CD14-positive monocyte (primary cell): ENCODE data around the gene SEC24C. TPM values are rescaled to one million over a fixed set of nuclear protein-coding genes. Genes with fewer than 3 reads are reported as not detected.

Source experiments
- DNase-seq, 3 donors: peaks; one replicate each; pipeline ENCODE4 v3.0.0-alpha.2; 2011 to 2022
- H2AFZ ChIP-seq: 2 replicates; pipeline ENCODE4 v1.6.0; 2012; ENCODE audit warnings: mild to moderate bottlenecking, low read depth, low read length, inconsistent platforms; ENCODE audit not compliant: insufficient read depth, poor library complexity, severe bottlenecking
- H3K27ac ChIP-seq, 2 donors: 1 replicate in 1 of 2; 2 replicates in 1 of 2; pipeline ENCODE4 v1.5.1; 2012 to 2013; ENCODE audit warnings: low read length in 2 of 2, control low read depth in 1 of 2, inconsistent platforms in 1 of 2, low read depth in 1 of 2, mild to moderate bottlenecking in 1 of 2
- H3K27me3 ChIP-seq, 2 donors: one replicate each; pipeline versions ENCODE4 v1.6.0 to v1.6.1; 2011 to 2013; ENCODE audit warnings: low read length in 2 of 2; ENCODE audit not compliant: control insufficient read depth in 2 of 2, insufficient read depth in 2 of 2
- H3K36me3 ChIP-seq, 2 donors: replicated peaks in 1 of 2; 1 replicate in 1 of 2; 2 replicates in 1 of 2; pipeline versions ENCODE4 v1.5.1 to v1.6.1; 2012 to 2013; ENCODE audit warnings: low read length in 2 of 2, control low read depth in 1 of 2, inconsistent platforms in 1 of 2, mild to moderate bottlenecking in 1 of 2; ENCODE audit not compliant: insufficient read depth in 2 of 2, control insufficient read depth in 1 of 2
- H3K4me1 ChIP-seq, 2 donors: 1 replicate in 1 of 2; 2 replicates in 1 of 2; pipeline versions ENCODE4 v1.5.1 to v1.6.1; 2012 to 2013; ENCODE audit warnings: low read length in 2 of 2, control low read depth in 1 of 2, inconsistent platforms in 1 of 2, mild to moderate bottlenecking in 1 of 2, moderate library complexity in 1 of 2; ENCODE audit not compliant: insufficient read depth in 2 of 2, control insufficient read depth in 1 of 2
- H3K4me2 ChIP-seq: replicated peaks from 2 replicates; pipeline ENCODE3; 2012; ENCODE audit warnings: low read length, moderate library complexity, mild to moderate bottlenecking; ENCODE audit not compliant: poor library complexity, severe bottlenecking; ENCODE audit errors: extremely low read depth
- H3K4me3 ChIP-seq, 3 experiments: fragments of 200-600 bp in 1 of 3; sonication (generic) in 1 of 3; replicated peaks in 1 of 3; 1 replicate in 2 of 3; 2 replicates in 1 of 3; pipeline ENCODE4 v1.5.1; 2011 to 2013; ENCODE audit warnings: low read length in 3 of 3, mild to moderate bottlenecking in 3 of 3, control low read depth in 2 of 3, low read depth in 2 of 3, inconsistent platforms in 1 of 3, moderate library complexity in 1 of 3
- H3K79me2 ChIP-seq: 2 replicates; pipeline ENCODE4 v1.6.0; 2012; ENCODE audit warnings: mild to moderate bottlenecking, control low read depth, inconsistent platforms, low read length, moderate library complexity; ENCODE audit not compliant: insufficient read depth
- H3K9ac ChIP-seq: 2 replicates; pipeline ENCODE4 v1.6.0; 2017; ENCODE audit warnings: low read length, mild to moderate bottlenecking; ENCODE audit not compliant: insufficient read depth, poor library complexity, severe bottlenecking
- H3K9me3 ChIP-seq, 2 donors: replicated peaks in 1 of 2; 1 replicate in 1 of 2; 2 replicates in 1 of 2; pipeline versions ENCODE4 v1.5.1 to v1.6.1; 2012 to 2013; ENCODE audit warnings: low read length in 2 of 2, control low read depth in 1 of 2; ENCODE audit not compliant: control insufficient read depth in 1 of 2, insufficient read depth in 1 of 2
- H4K20me1 ChIP-seq: 2 replicates; pipeline ENCODE4 v1.6.0; 2012; ENCODE audit warnings: mild to moderate bottlenecking, low read length, control low read depth, moderate library complexity; ENCODE audit not compliant: insufficient read depth
- H3K27ac Mint-ChIP-seq, 7 donors: one replicate each; pipeline ENCODE4 v1.8.0; 2020; ENCODE audit warnings: mild to moderate bottlenecking in 7 of 7, mixed read lengths in 7 of 7, moderate library complexity in 6 of 7, inconsistent platforms in 2 of 7
- H3K27me3 Mint-ChIP-seq, 3 donors: one replicate each; pipeline ENCODE4 v1.8.0; 2021 to 2022; ENCODE audit warnings: low read depth in 3 of 3, mild to moderate bottlenecking in 3 of 3, mixed read lengths in 3 of 3, moderate library complexity in 3 of 3, inconsistent platforms in 1 of 3
- H3K36me3 Mint-ChIP-seq, 2 donors: one replicate each; pipeline ENCODE4 v1.8.0; 2020; ENCODE audit warnings: mixed read lengths in 2 of 2, inconsistent platforms in 1 of 2, mild to moderate bottlenecking in 1 of 2
- H3K4me1 Mint-ChIP-seq: one replicate; pipeline ENCODE4 v1.8.0; 2020; ENCODE audit warnings: mild to moderate bottlenecking, mixed read lengths
- H3K4me3 Mint-ChIP-seq, 2 donors: one replicate each; pipeline ENCODE4 v1.8.0; 2020; ENCODE audit warnings: mild to moderate bottlenecking in 2 of 2, mixed read lengths in 2 of 2, moderate library complexity in 1 of 2
- H3K9me3 Mint-ChIP-seq, 7 donors: one replicate each; pipeline ENCODE4 v1.8.0; 2020 to 2022; ENCODE audit warnings: mixed read lengths in 7 of 7, mild to moderate bottlenecking in 6 of 7, moderate library complexity in 6 of 7, inconsistent platforms in 2 of 7
- CTCF ChIP-seq: fragments of 200-600 bp; IDR thresholded peaks from one replicate; pipeline ENCODE4 v1.8.0; 2022; ENCODE audit warnings: antibody characterized with exemption, mild to moderate bottlenecking
- WGBS: methylation state at CpG from one replicate; pipeline ENCODE4 v1.1.5; 2013; ENCODE audit warnings: missing lambda C conversion rate; ENCODE audit not compliant: insufficient coverage; 5-methylcytosine and 5-hydroxymethylcytosine counted together
- intact Hi-C, 2 donors: fragments of 100-400 bp; cut with micrococcal nuclease; formaldehyde crosslinking; loops; one replicate each; pipeline versions ENCODE4 v1.15.0 to v1.15.1; 2023
- polyA plus RNA-seq, 3 donors: library from polyadenylated mRNA; depleted of rRNA in 1 of 3; unstranded in 2 of 3; stranded (reverse) in 1 of 3; fragments of 300-500 nt in 2 of 3; fragments of >200 nt in 1 of 3; fragmentation: Illumina TruSeq in 2 of 3; gene quantifications; 1 replicate in 2 of 3; 2 replicates in 1 of 3; pipeline ENCODE4 v1.2.3, GENCODE V29; 2012 to 2021

The SEC24C gene
- polyA plus RNA-seq, 3 donors: 25.7 to 65.8 (median 44.8) TPM

- Mint-ChIP-seq H3K4me3 (no peak overlapping the region), H3K9me3 (peaks cover 0 to 2% (median 0%) of the 10 kb centered on the region in 7 donors), H3K27ac (no peak overlapping the region), H3K4me1 (peaks cover 12% of the 10 kb centered on the region), H3K36me3 (peaks cover 63 to 94% of the 10 kb centered on the region in 2 donors), H3K27me3 (no peaks in the 10 kb centered on the region)
- no peak overlapping the region for H2AFZ ChIP-seq
- no peak overlapping the region for H3K4me3 ChIP-seq
- peaks cover 0 to 5% of the 10 kb centered on the region in 2 donors for H3K4me1 ChIP-seq
- peaks cover 68% of the 10 kb centered on the region for H3K79me2 ChIP-seq
- H3K36me3 ChIP-seq: peaks cover 61 to 94% of the 10 kb centered on the region in 2 donors
- no CpG with 5 or more reads among the region's 1 CpG for WGBS
- intact Hi-C loops: no loop called here
- peaks cover 52% of the 10 kb centered on the region for H4K20me1 ChIP-seq
- H3K9ac ChIP-seq: no peak overlapping the region
- no peaks in the 10 kb centered on the region for H3K27me3 ChIP-seq
- TF ChIP-seq CTCF: no peak
- no peak overlapping the region for H3K27ac ChIP-seq
- no peaks in the 10 kb centered on the region for H3K9me3 ChIP-seq
- no peak overlapping the region for H3K4me2 ChIP-seq
- DNase-seq: no peak
These were observed 6.6 kb downstream of the SEC24C start for GRCh38 chr10:73750819-73751218.

GRCh38 chr10:73756183-73756582 lies 12.0 kb downstream of the SEC24C start:
- intact Hi-C loops: no loop called here
- H3K79me2 ChIP-seq: peaks cover 56% of the 10 kb centered on the region
- H3K27ac Mint-ChIP-seq: peak overlapping the region in 1 of 7 donors; percentile 70

More at GRCh38 chr10:73756183-73756582, 12.0 kb downstream of the SEC24C start:
- peaks cover 56% of the 10 kb centered on the region for H4K20me1 ChIP-seq
- no peak overlapping the region for H3K9ac ChIP-seq
- Mint-ChIP-seq H3K27me3 (no peaks in the 10 kb centered on the region), H3K36me3 (peaks cover 71 to 91% of the 10 kb centered on the region in 2 donors), H3K9me3 (no peaks in the 10 kb centered on the region), H3K4me3 (no peak overlapping the region), H3K4me1 (no peaks in the 10 kb centered on the region)
- peaks cover 61 to 97% of the 10 kb centered on the region in 2 donors for H3K36me3 ChIP-seq
- H3K27me3 ChIP-seq: no peaks in the 10 kb centered on the region
- no peak for TF ChIP-seq CTCF
- no peak overlapping the region for H2AFZ ChIP-seq
- 91% methylated on average over 1 of the region's 1 CpG for WGBS
- H3K27ac ChIP-seq: no peak overlapping the region
- no peak overlapping the region for H3K4me2 ChIP-seq
- H3K9me3 ChIP-seq: no peaks in the 10 kb centered on the region
- H3K4me1 ChIP-seq: no peaks in the 10 kb centered on the region
- no peak for DNase-seq
- H3K4me3 ChIP-seq: no peak overlapping the region
